ENCODE data around the gene C1QC. TPM values are rescaled to one million over a fixed set of nuclear protein-coding genes. Genes with fewer than 3 reads are reported as not detected.

The C1QC gene
- total RNA-seq, 1 experiment from 2014 or later, result 0.59 TPM

DNA sequence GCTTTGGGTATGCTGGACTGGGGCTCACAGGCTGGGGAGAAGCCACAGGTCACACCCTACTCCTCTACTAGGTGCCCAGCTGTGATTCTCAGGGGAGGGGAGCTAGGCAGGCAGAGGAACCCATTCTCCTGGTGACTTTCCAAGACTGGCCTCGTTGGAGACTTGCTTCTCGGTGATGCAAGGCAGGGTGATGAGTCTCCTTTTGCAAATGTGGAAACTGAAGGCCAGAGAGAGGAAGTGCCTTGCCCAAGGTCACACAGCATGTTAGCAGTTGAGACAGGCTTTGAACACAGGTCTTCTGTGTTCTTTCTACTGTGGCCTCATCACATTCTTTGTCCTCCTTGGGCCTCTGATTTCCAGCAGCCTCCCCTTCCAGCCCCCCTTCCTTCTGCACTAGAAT, 27.5 kb upstream of the C1QC start:
- no peaks in the 10 kb centered on the region for H3K4me1 ChIP-seq (ENCODE audit: control insufficient read depth in 1 of 2, insufficient read depth in 2 of 2, low read length in 2 of 2)
- no peaks in the 10 kb centered on the region for H3K9me3 ChIP-seq (ENCODE audit: control insufficient read depth in 1 of 2, insufficient read depth in 1 of 2, low read depth in 1 of 2, low read length in 2 of 2)
- intact Hi-C loops (cut with micrococcal nuclease), result no loop called here
- ATAC-seq (no peak), DNase-seq (ENCODE audit: low read depth, low spot score) (no peak)
- H3K27me3 ChIP-seq (ENCODE audit: insufficient read depth, low read length), result peaks cover 79% of the 10 kb centered on the region
- H3K27ac ChIP-seq (ENCODE audit: low read depth, low read length), result no peak overlapping the region
- no peaks in the 10 kb centered on the region for H4K20me1 ChIP-seq (ENCODE audit: insufficient read depth)
- no peaks in the 10 kb centered on the region for H3K36me3 ChIP-seq (ENCODE audit: control insufficient read depth in 1 of 2, insufficient read depth in 2 of 2, low read length in 2 of 2)
- TF ChIP-seq CBX3 (IDR thresholded peaks at IDR 0.05; ENCODE audit: low read depth) (no peak), YY1 (IDR thresholded peaks at IDR 0.05; ENCODE audit: extremely low read depth, insufficient replicate concordance, low read depth, low read length) (no peak), EGR1 (IDR thresholded peaks at IDR 0.05; ENCODE audit: low read depth) (no peak), TCF7L2 (IDR thresholded peaks at IDR 0.05; ENCODE audit: borderline replicate concordance, extremely low read depth, insufficient read depth, insufficient read length) (no peak)
- no peak overlapping the region for H3K9ac ChIP-seq (ENCODE audit: low read length)
- no peaks in the 10 kb centered on the region for H3K9me2 ChIP-seq (ENCODE audit: insufficient read depth)
- H3K79me2 ChIP-seq (ENCODE audit: insufficient read depth, low read length), result no peaks in the 10 kb centered on the region
- ChIA-PET RAD21 (ENCODE audit: low non-redundant PET in 1 of 2, low total read pairs in 2 of 2, uncharacterized antibody in 2 of 2, unreplicated experiment in 2 of 2) (interaction anchor here in 1 of 2 experiments (0.6 kb wide), 1 partner anchor 234 kb away, joined by 4 read pairs; no protein-coding TSS in a partner anchor), CTCF (no interaction called here), POLR2A (no interaction called here)
- H2AFZ ChIP-seq (ENCODE audit: low read depth, low read length, poor library complexity, severe bottlenecking), result no peak overlapping the region
- H3K4me3 ChIP-seq (replicated peaks in 1 of 2; ENCODE audit: low read depth in 1 of 2, low read length in 2 of 2), result no peak overlapping the region
- H3K4me2 ChIP-seq (ENCODE audit: low read length), result no peak overlapping the region
- BruUV-seq (replicated peaks), result no TSS peak

DNA sequence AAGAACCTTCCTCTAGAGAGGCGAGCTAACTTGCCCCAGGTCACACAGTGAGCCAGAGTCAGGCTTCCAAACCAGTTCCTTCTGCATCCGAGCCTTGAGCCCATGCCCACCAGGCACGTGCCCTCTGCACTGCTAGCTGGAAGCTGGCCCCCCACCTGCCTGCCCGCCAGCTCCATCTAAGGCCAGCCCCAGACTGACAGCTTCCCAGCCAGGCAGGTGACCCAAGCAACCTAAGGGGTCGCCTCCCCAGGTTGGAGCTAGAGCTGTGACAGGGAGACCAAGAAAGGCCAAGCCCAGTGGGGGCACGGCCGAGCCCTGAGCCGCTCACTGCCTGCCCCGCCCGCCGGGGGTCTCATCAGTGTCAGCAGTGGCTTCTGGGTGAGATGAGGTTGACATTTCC, 26.9 kb upstream of the C1QC start:
- intact Hi-C loops (cut with micrococcal nuclease), result no loop called here
- Histone ChIP-seq H4K20me1 (ENCODE audit: insufficient read depth) (no peaks in the 10 kb centered on the region), H3K27ac (ENCODE audit: low read depth, low read length) (no peak overlapping the region), H3K4me2 (ENCODE audit: low read length) (no peak overlapping the region), H3K9me3 (ENCODE audit: control insufficient read depth in 1 of 2, insufficient read depth in 1 of 2, low read depth in 1 of 2, low read length in 2 of 2) (no peaks in the 10 kb centered on the region), H3K27me3 (ENCODE audit: insufficient read depth, low read length) (peaks cover 77% of the 10 kb centered on the region), H3K36me3 (ENCODE audit: control insufficient read depth in 1 of 2, insufficient read depth in 2 of 2, low read length in 2 of 2) (no peaks in the 10 kb centered on the region), H3K4me3 (replicated peaks in 1 of 2; ENCODE audit: low read depth in 1 of 2, low read length in 2 of 2) (no peak overlapping the region), H2AFZ (ENCODE audit: low read depth, low read length, poor library complexity, severe bottlenecking) (no peak overlapping the region), H3K9me2 (ENCODE audit: insufficient read depth) (no peaks in the 10 kb centered on the region), H3K79me2 (ENCODE audit: insufficient read depth, low read length) (no peaks in the 10 kb centered on the region), H3K4me1 (ENCODE audit: control insufficient read depth in 1 of 2, insufficient read depth in 2 of 2, low read length in 2 of 2) (no peaks in the 10 kb centered on the region), H3K9ac (ENCODE audit: low read length) (no peak overlapping the region)
- DNase-seq (ENCODE audit: low read depth, low spot score), result no peak
- ChIA-PET POLR2A (no interaction called here), RAD21 (ENCODE audit: low non-redundant PET in 1 of 2, low total read pairs in 2 of 2, uncharacterized antibody in 2 of 2, unreplicated experiment in 2 of 2) (interaction anchor here in 1 of 2 experiments (0.6 kb wide), 1 partner anchor 235 kb away, joined by 4 read pairs; no protein-coding TSS in a partner anchor), CTCF (no interaction called here)
- no TSS peak for BruUV-seq (replicated peaks)
- no peak for ATAC-seq
- TF ChIP-seq RAD21 (IDR thresholded peaks at IDR 0.05; ENCODE audit: low read depth), result no peak
- TF ChIP-seq REST (IDR thresholded peaks at IDR 0.05; ENCODE audit: low read depth), result no peak
- TF ChIP-seq, protein P1, sequence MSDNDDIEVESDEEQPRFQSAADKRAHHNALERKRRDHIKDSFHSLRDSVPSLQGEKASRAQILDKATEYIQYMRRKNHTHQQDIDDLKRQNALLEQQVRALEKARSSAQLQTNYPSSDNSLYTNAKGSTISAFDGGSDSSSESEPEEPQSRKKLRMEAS (IDR thresholded peaks at IDR 0.05), result no peak
- TF ChIP-seq POLR2AphosphoS5 (IDR thresholded peaks at IDR 0.05; ENCODE audit: low read depth, low read length), result no peak
- no peak for TF ChIP-seq CTCF (IDR thresholded peaks at IDR 0.05 in 2 of 3, conservative IDR thresholded peaks at IDR 0.05 in 1 of 3; ENCODE audit: borderline replicate concordance in 1 of 3, insufficient read depth in 1 of 3, low read depth in 2 of 3, low read length in 2 of 3)
- TF ChIP-seq SRF (IDR thresholded peaks at IDR 0.05; ENCODE audit: low read depth), result no peak
- TF ChIP-seq FOSL1 (IDR thresholded peaks at IDR 0.05; ENCODE audit: low read depth), result no peak
